ENCODE measurements around the gene POLR2E. TPM values are rescaled to one million over a fixed set of nuclear protein-coding genes. Genes with fewer than 3 reads are reported as not detected.
A peak's percentile ranks its signal among the peaks of the same experiment; 100 is the strongest.

Gene POLR2E
- total RNA-seq, 4 donors from 2014 or later, result 81.6 to 136 (median 121) TPM

- Histone ChIP-seq H3K36me3 (peaks cover 0 to 68% (median 0%) of the 10 kb centered on the region in 3 donors), H3K4me1 (peaks cover 0 to 16% (median 5%) of the 10 kb centered on the region in 4 donors), H3K4me3 (no peak overlapping the region), H3K9me3 (no peaks in the 10 kb centered on the region), H3K27ac (no peak overlapping the region), H3K27me3 (no peaks in the 10 kb centered on the region)
- DNase-seq (ENCODE audit: low spot score in 2 of 2), result no peak
- TF ChIP-seq EP300 (IDR thresholded peaks at IDR 0.05) (no peak), CTCF (IDR thresholded peaks at IDR 0.05) (no peak), POLR2A (IDR thresholded peaks at IDR 0.05) (no peak)
- WGBS, 2 donors, result 90 to 93% methylated on average over 31 to 32 of the region's 39 CpGs
Measured at GRCh38 chr19:1140272-1141027, 45.3 kb upstream of the POLR2E start.

GRCh38 chr19:1139126-1139525 lies 44.0 kb upstream of the POLR2E start:
- DNase-seq (ENCODE audit: low spot score in 2 of 2), result no peak
- H3K4me3 ChIP-seq, result no peak overlapping the region
- no peaks in the 10 kb centered on the region for H3K9me3 ChIP-seq
- H3K4me1 ChIP-seq, result peaks cover 0 to 27% (median 6%) of the 10 kb centered on the region in 4 donors
- 86 to 89% methylated on average over 15 of the region's 15 CpGs for WGBS, 2 donors
- no peak overlapping the region for H3K27ac ChIP-seq
- no peaks in the 10 kb centered on the region for H3K27me3 ChIP-seq
- TF ChIP-seq EP300 (IDR thresholded peaks at IDR 0.05) (no peak), POLR2A (IDR thresholded peaks at IDR 0.05) (no peak), CTCF (IDR thresholded peaks at IDR 0.05) (no peak)
- peaks cover 0 to 64% (median 0%) of the 10 kb centered on the region in 3 donors for H3K36me3 ChIP-seq

- Histone ChIP-seq H3K4me3 (no peak overlapping the region), H3K36me3 (peaks cover 0 to 54% (median 0%) of the 10 kb centered on the region in 3 donors), H3K9me3 (no peaks in the 10 kb centered on the region), H3K27me3 (no peaks in the 10 kb centered on the region), H3K4me1 (peaks cover 0 to 37% (median 11%) of the 10 kb centered on the region in 4 donors), H3K27ac (no peak overlapping the region)
- WGBS, 2 donors, result 20 to 60% methylated on average over 1 to 4 of the region's 11 CpGs
- no peak for TF ChIP-seq POLR2A (IDR thresholded peaks at IDR 0.05)
- no peak for TF ChIP-seq EP300 (IDR thresholded peaks at IDR 0.05)
- TF ChIP-seq CTCF (IDR thresholded peaks at IDR 0.05), result no peak
- no peak for DNase-seq (ENCODE audit: low spot score in 2 of 2)
Measured at GRCh38 chr19:1138121-1138520, 42.9 kb upstream of the POLR2E start.

- Histone ChIP-seq H3K27ac (peak overlapping the region in 2 of 4 donors; percentile 53 to 57), H3K4me1 (peaks cover 0 to 49% (median 20%) of the 10 kb centered on the region in 4 donors), H3K9me3 (no peaks in the 10 kb centered on the region), H3K36me3 (peaks cover 0 to 40% (median 0%) of the 10 kb centered on the region in 3 donors), H3K27me3 (no peaks in the 10 kb centered on the region), H3K4me3 (no peak overlapping the region)
- no peak for TF ChIP-seq CTCF (IDR thresholded peaks at IDR 0.05)
- no peak for TF ChIP-seq EP300 (IDR thresholded peaks at IDR 0.05)
- TF ChIP-seq POLR2A (IDR thresholded peaks at IDR 0.05), result no peak
- WGBS, 2 donors, result 67 to 70% methylated on average over 17 of the region's 25 CpGs
- DNase-seq (ENCODE audit: low spot score in 2 of 2), result no peak
Measured at GRCh38 chr19:1136621-1137317, 41.6 kb upstream of the POLR2E start.

GRCh38 chr19:1136201-1136600 lies 41.0 kb upstream of the POLR2E start:
- DNase-seq (ENCODE audit: low spot score in 2 of 2), result no peak
- TF ChIP-seq EP300 (IDR thresholded peaks at IDR 0.05), result no peak
- TF ChIP-seq POLR2A (IDR thresholded peaks at IDR 0.05), result no peak
- TF ChIP-seq CTCF (IDR thresholded peaks at IDR 0.05), result no peak
- H3K36me3 ChIP-seq, result peaks cover 0 to 35% (median 0%) of the 10 kb centered on the region in 3 donors
- H3K4me1 ChIP-seq, result peaks cover 0 to 54% (median 25%) of the 10 kb centered on the region in 4 donors
- H3K4me3 ChIP-seq, result no peak overlapping the region
- no peaks in the 10 kb centered on the region for H3K27me3 ChIP-seq
- 56 to 60% methylated on average over 9 to 12 of the region's 12 CpGs for WGBS, 2 donors
- H3K27ac ChIP-seq, result peak overlapping the region in 2 of 4 donors; percentile 53 to 57
- no peaks in the 10 kb centered on the region for H3K9me3 ChIP-seq
